Heart right ventricle (tissue), 16 donors: ENCODE data around the gene TMPRSS4. TPM values are rescaled to one million over a fixed set of nuclear protein-coding genes. Genes with fewer than 3 reads are reported as not detected.

Source experiments
- ATAC-seq, 8 donors: fragments of 200-7000 bp; cut with Tn5 transposase; one replicate each; pipeline ENCODE4 v1.9.1; 2020; ENCODE audit warnings: mild to moderate bottlenecking in 8 of 8, moderate library complexity in 8 of 8, moderate number of reproducible peaks in 1 of 8
- DNase-seq, 2 donors: peaks; one replicate each; pipeline ENCODE4 v3.0.0-alpha.2; 2020
- H3K27ac ChIP-seq, 10 donors: fragments of 200-600 bp; sonication (generic) in 2 of 10; one replicate each; pipeline versions ENCODE4 v1.5.0 to v1.8.0; 2020 to 2022; ENCODE audit warnings: mild to moderate bottlenecking in 3 of 10
- H3K27me3 ChIP-seq, 7 donors: fragments of 200-600 bp; one replicate each; pipeline ENCODE4 v1.8.0; 2021 to 2022; ENCODE audit warnings: mild to moderate bottlenecking in 2 of 7
- H3K36me3 ChIP-seq, 9 donors: fragments of 200-600 bp; sonication (generic) in 1 of 9; one replicate each; pipeline versions ENCODE4 v1.5.0 to v1.8.0; 2020 to 2022; ENCODE audit warnings: mild to moderate bottlenecking in 2 of 9
- H3K4me1 ChIP-seq, 9 donors: fragments of 200-600 bp; sonication (generic) in 1 of 9; one replicate each; pipeline versions ENCODE4 v1.5.0 to v1.8.0; 2020 to 2022; ENCODE audit warnings: mild to moderate bottlenecking in 4 of 9
- H3K4me3 ChIP-seq, 10 donors: fragments of 200-600 bp; sonication (generic) in 2 of 10; one replicate each; pipeline versions ENCODE4 v1.5.0 to v1.8.0; 2020 to 2022; ENCODE audit warnings: mild to moderate bottlenecking in 7 of 10, moderate library complexity in 2 of 10
- H3K9me3 ChIP-seq, 11 donors: fragments of 200-600 bp in 10 of 11; sonication (generic) in 2 of 11; one replicate each; pipeline versions ENCODE4 v1.5.0 to v1.8.0; 2013 to 2022; ENCODE audit warnings: mild to moderate bottlenecking in 2 of 11, control low read depth in 1 of 11, moderate library complexity in 1 of 11
- CTCF ChIP-seq, 9 donors: fragments of 200-600 bp; sonication (generic) in 2 of 9; IDR thresholded peaks; one replicate each; pipeline versions ENCODE4 v1.5.0 to v1.8.0; 2021 to 2022; ENCODE audit warnings: antibody characterized with exemption in 9 of 9, mild to moderate bottlenecking in 5 of 9, moderate library complexity in 1 of 9
- WGBS, 2 donors: extraction: QIAGEN DNeasy Blood & Tissue Kit; methylation state at CpG; one replicate each; pipeline ENCODE4 v1.1.7; 2013; ENCODE audit warnings: inconsistent platforms in 1 of 2; 5-methylcytosine and 5-hydroxymethylcytosine counted together
- intact Hi-C, 10 donors: fragments of 100-400 bp; cut with DNase I; formaldehyde crosslinking; loops; one replicate each; pipeline versions ENCODE4 v1.11.1 to v1.14.2; 2022
- polyA plus RNA-seq, 2 donors: library from polyadenylated mRNA; stranded (reverse); fragments of 200-250 nt; gene quantifications; one replicate each; pipeline ENCODE4 v1.2.3, GENCODE V29; 2013
- total RNA-seq, 10 donors: library from RNA; stranded (reverse); fragmentation: NEBNext Ultra II Directional in 3 of 10; extraction: Animal tissue kit (Norgen Biotek cat#: 25700) in 3 of 10; gene quantifications; one replicate each; pipeline versions ENCODE4 v1.2.1 to v1.2.4, GENCODE V29; 2021 to 2023
- donor health status: Arrhythmogenic right ventricular cardiomyopathy.
- donor health status: ischemic (EF 13 %, LVEDD 7.1; RV severe dilation, severe dysfunction).
- donor health status: healthy with polysubstance abuse.
- donor health status: DM: no; HTN: yes; CAD: no.
- donor health status: DM: no; HTN: no; CAD: no.
- donor health status: ischemic (EF 25% LVEDD 6.9; RV normal size, moderate dysfunction).
- donor health status: ischemic (EF 25% LVEDD 5.7; RV mildly dilated, moderate dysfunction).
- donor health status: healthy.
- donor health status: DM: yes; HTN: yes; CAD: no.
- donor health status: Ischemic cardiomyopathy.
- donor health status: ischemic (EF 35%, LVEDD 5.7; RV mildly dilated, moderate dysfunction).
- donor health status: nonischemic (EF 11% LVEDD 7.7; RV severe dilation, severe dysfunction).
- donor health status: DM: yes; HTN: yes; CAD: no.
- donor health status: PGD.
- donor health status: ischemic (EF 29% LVEDD 5.4; RV normal size, mild dysfunction).
- donor health status: nonischemic (EF 23%, LVEDD 6.1; RV moderate dilation, normal function).

The TMPRSS4 gene
- total and polyA plus RNA-seq, 12 donors = 0.34 to 1.4 (median 0.84) TPM; not detected in 8

DNA sequence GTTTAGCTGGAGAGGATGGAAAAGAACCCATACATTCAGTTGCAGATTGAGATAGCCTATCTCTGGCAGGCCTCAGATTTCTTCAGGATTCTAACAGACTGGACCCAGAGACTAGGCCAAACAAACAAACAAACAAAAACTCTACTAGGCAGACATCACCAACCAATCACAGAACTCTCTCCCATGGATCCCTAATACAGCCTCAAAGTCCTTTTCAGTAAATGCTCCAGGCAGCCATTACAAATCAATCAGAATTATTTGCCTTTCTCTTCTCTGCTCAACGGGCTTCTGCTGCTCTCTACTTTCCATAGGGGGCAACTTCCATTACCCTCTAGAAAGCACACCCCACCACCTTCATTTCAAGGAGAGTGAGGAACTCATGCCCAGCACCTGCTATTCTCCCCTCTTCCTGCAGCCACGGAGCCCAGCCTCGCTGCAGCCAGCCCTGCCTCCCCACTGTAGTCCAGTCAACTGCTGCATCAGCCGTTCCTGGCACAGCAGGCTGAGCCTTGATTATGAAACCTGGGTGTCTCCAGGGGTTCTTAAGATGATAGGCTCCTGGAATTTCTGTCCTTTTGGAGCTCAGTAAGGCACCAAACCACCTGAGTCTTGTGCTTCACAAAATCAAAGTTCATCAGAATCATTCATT is 28.9 kb downstream of the TMPRSS4 start:
- no peak for DNase-seq
- H3K36me3 ChIP-seq = no peaks in the 10 kb centered on the region
- H3K9me3 ChIP-seq = no peaks in the 10 kb centered on the region
- 77 to 79% methylated on average over 4 of the region's 4 CpGs for WGBS, 2 donors
- no peak for TF ChIP-seq CTCF (IDR thresholded peaks at IDR 0.05)
- no peak overlapping the region for H3K27ac ChIP-seq
- H3K27me3 ChIP-seq = no peaks in the 10 kb centered on the region
- intact Hi-C loops = no loop called here
- H3K4me1 ChIP-seq = peaks cover 0 to 20% (median 17%) of the 10 kb centered on the region in 9 donors
- ATAC-seq = no peak
- H3K4me3 ChIP-seq = no peak overlapping the region

GRCh38 chr11:118106789-118107335 is 30.0 kb downstream of the TMPRSS4 start:
- H3K27me3 ChIP-seq = no peaks in the 10 kb centered on the region
- H3K4me1 ChIP-seq = peaks cover 0 to 14% (median 12%) of the 10 kb centered on the region in 9 donors
- DNase-seq = no peak
- no peak overlapping the region for H3K4me3 ChIP-seq
- H3K36me3 ChIP-seq = no peaks in the 10 kb centered on the region
- H3K9me3 ChIP-seq = no peaks in the 10 kb centered on the region
- H3K27ac ChIP-seq = no peak overlapping the region
- intact Hi-C loops = no loop called here
- no peak for ATAC-seq
- no peak for TF ChIP-seq CTCF (IDR thresholded peaks at IDR 0.05)
- 76 to 86% methylated on average over 2 of the region's 2 CpGs for WGBS, 2 donors

DNA sequence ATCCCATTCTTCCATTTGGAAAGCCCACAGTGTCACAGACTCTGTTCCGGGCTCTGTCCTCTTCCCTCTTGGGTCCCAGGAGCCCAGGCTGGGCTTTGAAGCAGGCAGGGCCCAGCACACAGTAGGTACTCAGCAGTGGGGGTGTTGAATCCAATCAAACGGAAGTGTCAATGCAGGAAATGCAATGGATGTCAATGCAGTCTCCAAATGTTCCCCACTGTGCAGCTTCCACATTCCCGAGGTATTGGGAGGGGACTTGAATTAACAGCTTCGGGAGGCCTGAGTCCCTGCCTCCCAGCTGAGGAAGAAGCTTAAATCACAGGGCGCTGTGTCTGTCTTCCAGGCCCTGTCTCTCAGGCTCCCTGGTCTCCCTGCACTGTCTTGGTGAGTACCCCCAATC is 31.6 kb downstream of the TMPRSS4 start:
- 75 to 77% methylated on average over 5 of the region's 5 CpGs for WGBS, 2 donors
- ATAC-seq (no peak), DNase-seq (no peak)
- Histone ChIP-seq H3K36me3 (no peaks in the 10 kb centered on the region), H3K4me1 (peaks cover 0 to 14% (median 12%) of the 10 kb centered on the region in 9 donors), H3K4me3 (no peak overlapping the region), H3K27ac (peak overlapping the region in 4 of 10 donors; percentile 27 to 76 (median 63)), H3K9me3 (no peaks in the 10 kb centered on the region), H3K27me3 (no peaks in the 10 kb centered on the region)
- no peak for TF ChIP-seq CTCF (IDR thresholded peaks at IDR 0.05)
- intact Hi-C loops = no loop called here

GRCh38 chr11:118109231-118109630 is 32.4 kb downstream of the TMPRSS4 start:
- Histone ChIP-seq H3K36me3 (no peaks in the 10 kb centered on the region), H3K4me3 (no peak overlapping the region), H3K27ac (peak overlapping the region in 8 of 10 donors; percentile 21 to 76 (median 52)), H3K27me3 (no peaks in the 10 kb centered on the region), H3K9me3 (no peaks in the 10 kb centered on the region), H3K4me1 (peaks cover 0 to 14% (median 12%) of the 10 kb centered on the region in 9 donors)
- intact Hi-C loops = no loop called here
- TF ChIP-seq CTCF (IDR thresholded peaks at IDR 0.05) = no peak
- DNase-seq = peak; percentile 43 to 52
- 39 to 43% methylated on average over 2 of the region's 2 CpGs for WGBS, 2 donors
- peak; percentile 62 to 91 (median 80) for ATAC-seq
